HCT116 (cell line): ENCODE results near the gene PCCA. TPM values are rescaled to one million over a fixed set of nuclear protein-coding genes. Genes with fewer than 3 reads are reported as not detected.

Source experiments
- ATAC-seq: fragments of 200-7000 bp; cut with Tn5 transposase; 2 replicates; pipeline ENCODE4 v1.9.1; 2020; ENCODE audit warnings: mild to moderate bottlenecking, moderate library complexity
- BruUV-seq: library from RNA; stranded (reverse); fragments of 400-500 nt; replicated peaks from 2 replicates; lab custom pipeline; 2021; lab: Mats Ljungman, UMichigan
- CTCF ChIA-PET: fragments of 300-600 bp; sonication (Branson Sonifier 250); formaldehyde crosslinking; loops from one replicate; lab custom pipeline; 2021; ENCODE audit warnings: antibody characterized with exemption; lab: Charles Lee
- POLR2A ChIA-PET: fragments of 300-600, 350-600 bp; sonication (Branson Sonifier 250); formaldehyde crosslinking; loops from one replicate; lab custom pipeline; 2021; ENCODE audit warnings: antibody characterized with exemption; lab: Charles Lee
- RAD21 ChIA-PET, 2 experiments: fragments of 300-600 bp; sonication (Branson Sonifier 250); formaldehyde crosslinking; loops; one replicate each; lab custom pipeline; 2023; ENCODE audit warnings: low total read pairs in 2 of 2; ENCODE audit not compliant: uncharacterized antibody in 2 of 2, unreplicated experiment in 2 of 2, low non-redundant PET in 1 of 2; lab: Charles Lee
- DNase-seq: peaks from one replicate; pipeline ENCODE4 v3.0.0-alpha.2; 2010; ENCODE audit warnings: low read depth, low spot score
- H2AFZ ChIP-seq: fragments of 200-600 bp; shearing (Covaris generic), sonication (generic); 2 replicates; pipeline ENCODE4 v1.6.1; 2017; ENCODE audit warnings: low read depth, mixed run types, mixed read lengths, antibody characterized with exemption, low read length; ENCODE audit not compliant: poor library complexity, severe bottlenecking
- H3K27ac ChIP-seq: 2 replicates; pipeline ENCODE4 v1.5.1; 2012; ENCODE audit warnings: low read depth, low read length
- H3K27me3 ChIP-seq: fragments of 200-600 bp; sonication (generic); 2 replicates; pipeline ENCODE4 v1.6.1; 2016; ENCODE audit warnings: mixed run types, low read length, mixed read lengths; ENCODE audit not compliant: insufficient read depth
- H3K36me3 ChIP-seq, 2 experiments: fragments of 200-500 bp in 1 of 2; fragments of 200-600 bp in 1 of 2; sonication (Bioruptor generic) in 1 of 2; sonication (generic) in 1 of 2; 2 replicates each; pipeline versions ENCODE4 v1.5.1 to v1.6.1; 2014 to 2016; ENCODE audit warnings: low read length in 2 of 2, inconsistent platforms in 1 of 2, mixed read lengths in 1 of 2, mixed run types in 1 of 2; ENCODE audit not compliant: insufficient read depth in 2 of 2, control insufficient read depth in 1 of 2
- H3K4me1 ChIP-seq, 2 experiments: fragments of 200-600 bp in 1 of 2; sonication (generic) in 1 of 2; 2 replicates each; pipeline versions ENCODE4 v1.5.1 to v1.6.1; 2012 to 2017; ENCODE audit warnings: low read length in 2 of 2, inconsistent platforms in 1 of 2, mild to moderate bottlenecking in 1 of 2, mixed read lengths in 1 of 2, mixed run types in 1 of 2, moderate library complexity in 1 of 2; ENCODE audit not compliant: insufficient read depth in 2 of 2, control insufficient read depth in 1 of 2
- H3K4me2 ChIP-seq: fragments of 200-600 bp; sonication (generic); 2 replicates; pipeline ENCODE4 v1.6.1; 2017; ENCODE audit warnings: mixed run types, low read length, mixed read lengths
- H3K4me3 ChIP-seq, 2 experiments: fragments of 200-600 bp in 1 of 2; sonication (generic) in 1 of 2; replicated peaks in 1 of 2; 2 replicates each; pipeline ENCODE4 v1.5.1; 2011 to 2016; ENCODE audit warnings: low read length in 2 of 2, control low read depth in 1 of 2, low read depth in 1 of 2, mild to moderate bottlenecking in 1 of 2, mixed read lengths in 1 of 2, mixed run types in 1 of 2
- H3K79me2 ChIP-seq: fragments of 200-600 bp; sonication (generic); 2 replicates; pipeline ENCODE4 v1.6.1; 2017; ENCODE audit warnings: mild to moderate bottlenecking, mixed run types, low read length, moderate library complexity, mixed read lengths; ENCODE audit not compliant: insufficient read depth
- H3K9ac ChIP-seq: fragments of 200-600 bp; sonication (generic); 2 replicates; pipeline ENCODE4 v1.6.1; 2016; ENCODE audit warnings: low read length, mixed read lengths
- H3K9me2 ChIP-seq: fragments of 200-600 bp; sonication (generic), shearing (Covaris generic); 2 replicates; pipeline ENCODE4 v1.6.1; 2017; ENCODE audit warnings: mixed run types, mild to moderate bottlenecking, moderate library complexity; ENCODE audit not compliant: insufficient read depth
- H3K9me3 ChIP-seq, 2 experiments: fragments of 200-500 bp in 1 of 2; fragments of 200-600 bp in 1 of 2; sonication (Bioruptor generic) in 1 of 2; sonication (generic) in 1 of 2; 2 replicates each; pipeline ENCODE4 v1.6.1; 2014 to 2017; ENCODE audit warnings: low read length in 2 of 2, mixed read lengths in 2 of 2, inconsistent platforms in 1 of 2, low read depth in 1 of 2, mild to moderate bottlenecking in 1 of 2, mixed run types in 1 of 2, moderate library complexity in 1 of 2; ENCODE audit not compliant: control insufficient read depth in 1 of 2, insufficient read depth in 1 of 2
- H4K20me1 ChIP-seq: fragments of 200-600 bp; sonication (generic), shearing (Covaris generic); 2 replicates; pipeline ENCODE4 v1.6.1; 2017; ENCODE audit warnings: mixed run types, mild to moderate bottlenecking, moderate library complexity; ENCODE audit not compliant: insufficient read depth
- CBX3 ChIP-seq: IDR thresholded peaks from 2 replicates; pipeline ENCODE4 v1.6.1; 2012; ENCODE audit warnings: low read depth
- EGR1 ChIP-seq: IDR thresholded peaks from 2 replicates; pipeline ENCODE4 v1.6.1; 2012; ENCODE audit warnings: low read depth
- ELF1 ChIP-seq: IDR thresholded peaks from 2 replicates; pipeline ENCODE4 v1.6.1; 2012; ENCODE audit warnings: low read depth, borderline replicate concordance
- EZH2phosphoT487 ChIP-seq: fragments of 200-600 bp; IDR thresholded peaks from 2 replicates; pipeline ENCODE4 v1.6.1; 2018; ENCODE audit warnings: antibody characterized with exemption, borderline replicate concordance
- FOSL1 ChIP-seq: IDR thresholded peaks from 2 replicates; pipeline ENCODE4 v1.6.1; 2012; ENCODE audit warnings: low read depth
- JUND ChIP-seq: IDR thresholded peaks from 2 replicates; pipeline ENCODE4 v1.6.1; 2012
- SRF ChIP-seq: IDR thresholded peaks from 2 replicates; pipeline ENCODE4 v1.6.1; 2012; ENCODE audit warnings: low read depth
- TCF7L2 ChIP-seq: IDR thresholded peaks from 2 replicates; pipeline ENCODE4 v1.7.0; 2011; ENCODE audit warnings: borderline replicate concordance, inconsistent platforms; ENCODE audit not compliant: insufficient read depth, insufficient read length; ENCODE audit errors: extremely low read depth
- YY1 ChIP-seq: IDR thresholded peaks from 2 replicates; pipeline ENCODE4 v1.6.1; 2011; ENCODE audit warnings: low read length, low read depth, moderate library complexity, mild to moderate bottlenecking; ENCODE audit not compliant: insufficient replicate concordance; ENCODE audit errors: extremely low read depth
- ZFX ChIP-seq: fragments of 450-650 bp; IDR thresholded peaks from 2 replicates; pipeline ENCODE4 v1.6.1; 2017
- ZNF274 ChIP-seq: fragments of 200-500 bp; sonication (Bioruptor generic); IDR thresholded peaks from 2 replicates; pipeline ENCODE4 v1.6.1; 2014; ENCODE audit warnings: mild to moderate bottlenecking, low read depth, low read length, inconsistent platforms
- intact Hi-C: fragments of 100-400 bp; cut with micrococcal nuclease; formaldehyde crosslinking; loops from 2 replicates; pipeline ENCODE4 v1.10.0; 2022
- total RNA-seq: library from RNA; stranded (reverse); gene quantifications from one replicate; pipeline ENCODE4 v1.2.1, GENCODE V29; 2021; ENCODE audit not compliant: unreplicated experiment
- TF ChIP-seq, protein P1 (sequence below), 3 experiments: fragments of 200-600 bp in 1 of 3; sonication (generic) in 1 of 3; IDR thresholded peaks in 2 of 3; conservative IDR thresholded peaks in 1 of 3; 2 replicates each; pipeline ENCODE4 v1.5.1; 2012 to 2017; ENCODE audit warnings: low read depth in 2 of 3, low read length in 2 of 3, antibody characterized with exemption in 1 of 3, borderline replicate concordance in 1 of 3, control low read depth in 1 of 3, mild to moderate bottlenecking in 1 of 3, mixed read lengths in 1 of 3, mixed run types in 1 of 3, moderate library complexity in 1 of 3; ENCODE audit not compliant: insufficient read depth in 1 of 3
- TF ChIP-seq, protein P2 (sequence below): IDR thresholded peaks from 2 replicates; pipeline ENCODE4 v1.6.1; 2011; ENCODE audit warnings: mild to moderate bottlenecking, low read length, moderate library complexity; ENCODE audit not compliant: insufficient replicate concordance; ENCODE audit errors: extremely low read depth

Gene PCCA
- total RNA-seq, 1 experiment from 2014 or later = 23.0 TPM

- H3K4me1 ChIP-seq = peaks cover 33 to 41% of the 10 kb centered on the region in 2 experiments
- no peak overlapping the region; the same call in 1 of the 2 replicates for H3K27ac ChIP-seq
- H3K9me2 ChIP-seq = no peaks in the 10 kb centered on the region
- DNase-seq (no peak), ATAC-seq (no peak)
- H3K9ac ChIP-seq = no peak overlapping the region
- H3K27me3 ChIP-seq = no peaks in the 10 kb centered on the region
- no peaks in the 10 kb centered on the region for H4K20me1 ChIP-seq
- H2AFZ ChIP-seq = no peak overlapping the region
- ChIA-PET POLR2A (no interaction called here), RAD21 (no interaction called here), CTCF (no interaction called here)
- no peaks in the 10 kb centered on the region for H3K36me3 ChIP-seq
- intact Hi-C loops = no loop called here
- TF ChIP-seq CBX3 (no peak), ZNF274 (no peak), ELF1 (no peak), ZFX (no peak), EZH2phosphoT487 (no peak), FOSL1 (no peak)
- TF ChIP-seq, protein P1, sequence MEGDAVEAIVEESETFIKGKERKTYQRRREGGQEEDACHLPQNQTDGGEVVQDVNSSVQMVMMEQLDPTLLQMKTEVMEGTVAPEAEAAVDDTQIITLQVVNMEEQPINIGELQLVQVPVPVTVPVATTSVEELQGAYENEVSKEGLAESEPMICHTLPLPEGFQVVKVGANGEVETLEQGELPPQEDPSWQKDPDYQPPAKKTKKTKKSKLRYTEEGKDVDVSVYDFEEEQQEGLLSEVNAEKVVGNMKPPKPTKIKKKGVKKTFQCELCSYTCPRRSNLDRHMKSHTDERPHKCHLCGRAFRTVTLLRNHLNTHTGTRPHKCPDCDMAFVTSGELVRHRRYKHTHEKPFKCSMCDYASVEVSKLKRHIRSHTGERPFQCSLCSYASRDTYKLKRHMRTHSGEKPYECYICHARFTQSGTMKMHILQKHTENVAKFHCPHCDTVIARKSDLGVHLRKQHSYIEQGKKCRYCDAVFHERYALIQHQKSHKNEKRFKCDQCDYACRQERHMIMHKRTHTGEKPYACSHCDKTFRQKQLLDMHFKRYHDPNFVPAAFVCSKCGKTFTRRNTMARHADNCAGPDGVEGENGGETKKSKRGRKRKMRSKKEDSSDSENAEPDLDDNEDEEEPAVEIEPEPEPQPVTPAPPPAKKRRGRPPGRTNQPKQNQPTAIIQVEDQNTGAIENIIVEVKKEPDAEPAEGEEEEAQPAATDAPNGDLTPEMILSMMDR (IDR thresholded peaks at IDR 0.05 in 2 of 3, conservative IDR thresholded peaks at IDR 0.05 in 1 of 3; ENCODE audit: borderline replicate concordance in 1 of 3, insufficient read depth in 1 of 3, low read depth in 2 of 3, low read length in 2 of 3) = no peak
- BruUV-seq = no TSS peak
- no peak overlapping the region for H3K4me2 ChIP-seq
- H3K79me2 ChIP-seq = no peaks in the 10 kb centered on the region
- H3K9me3 ChIP-seq = no peaks in the 10 kb centered on the region
- no peak overlapping the region for H3K4me3 ChIP-seq
Observed at GRCh38 chr13:100361504-100361903, 272.6 kb downstream of the PCCA start.

DNA sequence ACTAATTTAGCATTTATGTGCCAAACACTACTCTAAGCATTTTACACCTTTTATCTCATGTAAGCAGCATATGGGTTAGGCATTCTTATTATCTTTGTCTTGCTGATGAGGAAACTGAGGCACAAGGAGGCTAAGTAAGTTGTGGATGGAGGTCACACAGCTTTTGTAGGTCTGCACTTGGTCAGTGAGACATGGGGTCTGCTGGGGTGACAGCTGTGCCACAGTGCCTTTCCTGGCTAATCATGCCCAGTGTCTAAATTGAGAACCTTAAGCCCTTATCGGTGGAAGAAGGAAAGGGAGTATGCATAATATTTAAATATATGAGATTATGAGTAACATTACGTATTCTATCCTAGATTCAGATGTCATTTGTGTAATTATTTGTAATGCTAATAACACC is 273.5 kb downstream of the PCCA start:
- CTCF ChIA-PET = no interaction called here
- no peaks in the 10 kb centered on the region for H4K20me1 ChIP-seq
- no peaks in the 10 kb centered on the region for H3K27me3 ChIP-seq
- intact Hi-C loops = no loop called here
- peak overlapping the region; percentile 71 for H3K27ac ChIP-seq
- no peak overlapping the region for H3K4me2 ChIP-seq
- no peak overlapping the region for H2AFZ ChIP-seq
- DNase-seq (no peak), ATAC-seq (no peak)
- H3K4me3 ChIP-seq = no peak overlapping the region
- H3K9me3 ChIP-seq = no peaks in the 10 kb centered on the region
- H3K9me2 ChIP-seq = no peaks in the 10 kb centered on the region
- H3K79me2 ChIP-seq = no peaks in the 10 kb centered on the region
- RAD21 ChIA-PET = no interaction called here
- no peak overlapping the region for H3K9ac ChIP-seq
- BruUV-seq = no TSS peak
- TF ChIP-seq TCF7L2 (no peak), EGR1 (no peak), SRF (no peak), JUND (no peak), FOSL1 (no peak), YY1 (no peak), ZNF274 (no peak)
- TF ChIP-seq, protein P2, sequence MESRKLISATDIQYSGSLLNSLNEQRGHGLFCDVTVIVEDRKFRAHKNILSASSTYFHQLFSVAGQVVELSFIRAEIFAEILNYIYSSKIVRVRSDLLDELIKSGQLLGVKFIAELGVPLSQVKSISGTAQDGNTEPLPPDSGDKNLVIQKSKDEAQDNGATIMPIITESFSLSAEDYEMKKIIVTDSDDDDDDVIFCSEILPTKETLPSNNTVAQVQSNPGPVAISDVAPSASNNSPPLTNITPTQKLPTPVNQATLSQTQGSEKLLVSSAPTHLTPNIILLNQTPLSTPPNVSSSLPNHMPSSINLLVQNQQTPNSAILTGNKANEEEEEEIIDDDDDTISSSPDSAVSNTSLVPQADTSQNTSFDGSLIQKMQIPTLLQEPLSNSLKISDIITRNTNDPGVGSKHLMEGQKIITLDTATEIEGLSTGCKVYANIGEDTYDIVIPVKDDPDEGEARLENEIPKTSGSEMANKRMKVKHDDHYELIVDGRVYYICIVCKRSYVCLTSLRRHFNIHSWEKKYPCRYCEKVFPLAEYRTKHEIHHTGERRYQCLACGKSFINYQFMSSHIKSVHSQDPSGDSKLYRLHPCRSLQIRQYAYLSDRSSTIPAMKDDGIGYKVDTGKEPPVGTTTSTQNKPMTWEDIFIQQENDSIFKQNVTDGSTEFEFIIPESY = no peak
- TF ChIP-seq, protein P1 (IDR thresholded peaks at IDR 0.05 in 2 of 3, conservative IDR thresholded peaks at IDR 0.05 in 1 of 3; ENCODE audit: borderline replicate concordance in 1 of 3, insufficient read depth in 1 of 3, low read depth in 2 of 3, low read length in 2 of 3) = no peak
- H3K4me1 ChIP-seq = peaks cover 33 to 43% of the 10 kb centered on the region in 2 experiments
- no peaks in the 10 kb centered on the region for H3K36me3 ChIP-seq
- POLR2A ChIA-PET = no interaction called here
